Heart left ventricle (tissue), 16 donors: ENCODE measurements around the gene TMIE. TPM values are rescaled to one million over a fixed set of nuclear protein-coding genes. Genes with fewer than 3 reads are reported as not detected.

Experiments used
- ATAC-seq, 4 donors: fragments of 200-7000 bp; cut with Tn5 transposase; one replicate each; pipeline ENCODE4 v1.9.1; 2020 to 2022; ENCODE audit warnings: moderate library complexity in 4 of 4, mild to moderate bottlenecking in 3 of 4, moderate number of reproducible peaks in 1 of 4
- DNase-seq, 5 donors: peaks; one replicate each; pipeline ENCODE4 v3.0.0-alpha.2; 2020
- H3K27ac ChIP-seq, 12 donors: fragments of 200-600 bp; sonication (generic) in 4 of 12; one replicate each; pipeline versions ENCODE4 v1.5.0 to v1.8.0; 2016 to 2022; ENCODE audit warnings: mild to moderate bottlenecking in 2 of 12
- H3K27me3 ChIP-seq, 9 donors: fragments of 200-600 bp; sonication (generic) in 2 of 9; one replicate each; pipeline versions ENCODE4 v1.5.1 to v1.8.0; 2016 to 2022; ENCODE audit warnings: mild to moderate bottlenecking in 3 of 9
- H3K36me3 ChIP-seq, 9 donors: fragments of 200-600 bp; sonication (generic) in 2 of 9; one replicate each; pipeline versions ENCODE4 v1.5.0 to v1.8.0; 2018 to 2022; ENCODE audit warnings: mild to moderate bottlenecking in 2 of 9
- H3K4me1 ChIP-seq, 12 donors: fragments of 200-600 bp; sonication (generic) in 4 of 12; one replicate each; pipeline versions ENCODE4 v1.5.0 to v1.8.0; 2016 to 2022; ENCODE audit warnings: mild to moderate bottlenecking in 3 of 12
- H3K4me3 ChIP-seq, 12 donors: fragments of 200-600 bp; sonication (generic) in 4 of 12; one replicate each; pipeline versions ENCODE4 v1.5.0 to v1.8.0; 2017 to 2022; ENCODE audit warnings: mild to moderate bottlenecking in 9 of 12, moderate library complexity in 4 of 12
- H3K9me3 ChIP-seq, 12 donors: fragments of 200-600 bp; sonication (generic) in 4 of 12; one replicate each; pipeline versions ENCODE4 v1.5.0 to v1.8.0; 2016 to 2022; ENCODE audit warnings: mild to moderate bottlenecking in 1 of 12
- CTCF ChIP-seq, 12 donors: fragments of 200-600 bp; sonication (generic) in 4 of 12; IDR thresholded peaks; one replicate each; pipeline versions ENCODE4 v1.5.0 to v1.8.0; 2018 to 2022; ENCODE audit warnings: antibody characterized with exemption in 12 of 12, mild to moderate bottlenecking in 5 of 12
- POLR2A ChIP-seq, 2 donors: fragments of 450-650 bp; IDR thresholded peaks; one replicate each; pipeline ENCODE4 v1.6.1; 2017; ENCODE audit warnings: antibody characterized with exemption in 2 of 2, mild to moderate bottlenecking in 2 of 2, moderate library complexity in 2 of 2
- WGBS, 4 donors: extraction: QIAGEN DNeasy Blood & Tissue Kit in 2 of 4; methylation state at CpG; one replicate each; pipeline versions ENCODE4 v1.1.5 to v1.1.7; 2013 to 2018; 5-methylcytosine and 5-hydroxymethylcytosine counted together
- intact Hi-C, 10 donors: fragments of 100-400 bp; cut with DNase I; formaldehyde crosslinking; loops; one replicate each; pipeline versions ENCODE4 v1.11.1 to v1.14.2; 2022
- polyA plus RNA-seq, 2 donors: library from polyadenylated mRNA; stranded (reverse); fragments of 200-250 nt; gene quantifications; one replicate each; pipeline ENCODE4 v1.2.3, GENCODE V29; 2013
- total RNA-seq, 9 donors: library from RNA; depleted of rRNA in 2 of 9; stranded (reverse); fragments of >200 nt in 2 of 9; fragmentation: NEBNext Ultra II Directional in 3 of 9; extraction: Animal tissue kit (Norgen Biotek cat#: 25700) in 3 of 9; gene quantifications; one replicate each; pipeline versions ENCODE4 v1.1.0 to v1.2.4, GENCODE V29; 2016 to 2023
- donor health status: ischemic (EF 13 %, LVEDD 7.1; RV severe dilation, severe dysfunction).
- donor health status: healthy with polysubstance abuse.
- donor health status: DM: no; HTN: yes; CAD: no.
- donor health status: DM: no; HTN: no; CAD: no.
- donor health status: ischemic (EF 25% LVEDD 6.9; RV normal size, moderate dysfunction).
- donor health status: ischemic (EF 25% LVEDD 5.7; RV mildly dilated, moderate dysfunction).
- donor health status: healthy.
- donor health status: DM: yes; HTN: yes; CAD: no.
- donor health status: ischemic (EF 35%, LVEDD 5.7; RV mildly dilated, moderate dysfunction).
- donor health status: nonischemic (EF 11% LVEDD 7.7; RV severe dilation, severe dysfunction).
- donor health status: DM: yes; HTN: yes; CAD: no.
- donor health status: PGD.
- donor health status: ischemic (EF 29% LVEDD 5.4; RV normal size, mild dysfunction).
- donor health status: nonischemic (EF 23%, LVEDD 6.1; RV moderate dilation, normal function).

The TMIE gene
- total and polyA plus RNA-seq, 11 donors = 0.46 to 0.95 (median 0.61) TPM; not detected in 1

GRCh38 chr3:46679681-46680080 is 21.5 kb upstream of the TMIE start:
- Histone ChIP-seq H3K27me3 (no peaks in the 10 kb centered on the region), H3K4me3 (no peak overlapping the region), H3K4me1 (peaks cover 0 to 39% (median 16%) of the 10 kb centered on the region in 12 donors), H3K27ac (peak overlapping the region in 1 of 12 donors; percentile 0), H3K36me3 (peaks cover 0 to 80% (median 37%) of the 10 kb centered on the region in 9 donors), H3K9me3 (no peaks in the 10 kb centered on the region)
- whole genome bisulfite sequencing, 4 donors = 82 to 91% (median 88%) methylated on average over 5 of the region's 5 CpGs
- intact Hi-C loops = no loop called here
- no peak for ATAC-seq
- DNase-seq = no peak
- TF ChIP-seq POLR2A (IDR thresholded peaks at IDR 0.05) = no peak
- TF ChIP-seq CTCF (IDR thresholded peaks at IDR 0.05) = no peak

- ATAC-seq (peak; percentile 31 to 47 (median 45)), DNase-seq (peak in 1 of 5 donors; percentile 61)
- Histone ChIP-seq H3K4me3 (no peak overlapping the region), H3K4me1 (peaks cover 0 to 39% (median 16%) of the 10 kb centered on the region in 12 donors), H3K27me3 (no peaks in the 10 kb centered on the region), H3K9me3 (no peaks in the 10 kb centered on the region), H3K36me3 (peaks cover 0 to 80% (median 37%) of the 10 kb centered on the region in 9 donors), H3K27ac (peak overlapping the region in 5 of 12 donors; percentile 0 to 70 (median 21))
- no peak for TF ChIP-seq CTCF (IDR thresholded peaks at IDR 0.05)
- no peak for TF ChIP-seq POLR2A (IDR thresholded peaks at IDR 0.05)
- intact Hi-C loops = no loop called here
- WGBS, 4 donors = 64 to 78% (median 67%) methylated on average over 9 of the region's 9 CpGs
Measured at GRCh38 chr3:46680298-46680826, 20.8 kb upstream of the TMIE start.

GRCh38 chr3:46681387-46681786 is 19.8 kb upstream of the TMIE start:
- peaks cover 0 to 32% (median 12%) of the 10 kb centered on the region in 12 donors for H3K4me1 ChIP-seq
- no peaks in the 10 kb centered on the region for H3K9me3 ChIP-seq
- H3K36me3 ChIP-seq = peaks cover 0 to 81% (median 42%) of the 10 kb centered on the region in 9 donors
- intact Hi-C loops = no loop called here
- H3K27me3 ChIP-seq = no peaks in the 10 kb centered on the region
- peak in 1 of 4 donors; percentile 8 for ATAC-seq
- WGBS, 4 donors = 82 to 91% (median 87%) methylated on average over 7 to 10 of the region's 10 CpGs
- H3K27ac ChIP-seq = peak overlapping the region in 4 of 12 donors; percentile 0 to 70 (median 17)
- peak in 1 of 5 donors; percentile 28 for DNase-seq
- TF ChIP-seq POLR2A (IDR thresholded peaks at IDR 0.05) (no peak), CTCF (IDR thresholded peaks at IDR 0.05) (no peak)
- H3K4me3 ChIP-seq = no peak overlapping the region

- Histone ChIP-seq H3K4me1 (peaks cover 0 to 27% (median 8%) of the 10 kb centered on the region in 12 donors), H3K9me3 (no peaks in the 10 kb centered on the region), H3K27me3 (no peaks in the 10 kb centered on the region), H3K4me3 (no peak overlapping the region), H3K36me3 (peaks cover 0 to 83% (median 46%) of the 10 kb centered on the region in 9 donors), H3K27ac (no peak overlapping the region)
- 81 to 87% (median 84%) methylated on average over 13 of the region's 13 CpGs for WGBS, 4 donors
- TF ChIP-seq CTCF (IDR thresholded peaks at IDR 0.05) (no peak), POLR2A (IDR thresholded peaks at IDR 0.05) (no peak)
- DNase-seq (peak in 1 of 5 donors; percentile 21), ATAC-seq (no peak)
- intact Hi-C loops = no loop called here
Measured at GRCh38 chr3:46681856-46682540, 19.2 kb upstream of the TMIE start.
